ENCODE measurements around the gene POLR1F. TPM values are rescaled to one million over a fixed set of nuclear protein-coding genes. Genes with fewer than 3 reads are reported as not detected.

Gene POLR1F
- polyA plus RNA-seq, 1 of the 3 experiments (the other 2 are of a cell fraction), result 5.1 TPM

- H2AFZ ChIP-seq (ENCODE audit: low read depth), result no peak overlapping the region
- DNase-seq, result no peak
- ChIA-PET CTCF (no interaction called here), POLR2A (no interaction called here)
- no peaks in the 10 kb centered on the region for H3K9me2 ChIP-seq
- 80% methylated on average over 3 of the region's 3 CpGs for WGBS (ENCODE audit: low lambda C conversion rate)
- H3K36me3 ChIP-seq (replicated peaks in 1 of 2; ENCODE audit: control insufficient read depth in 1 of 2, insufficient read depth in 2 of 2, low read length in 1 of 2), result peaks cover 13 to 15% of the 10 kb centered on the region in 2 experiments
- peak overlapping the region; percentile 89 for H3K4me2 ChIP-seq
- peaks cover 41% of the 10 kb centered on the region for H3K79me2 ChIP-seq (ENCODE audit: insufficient read depth)
- TF ChIP-seq FOXJ3 (CRISPR knock-in tag; IDR thresholded peaks at IDR 0.05) (no peak), POLR2AphosphoS5 (IDR thresholded peaks at IDR 0.05; ENCODE audit: low read depth, low read length) (no peak), CHD2 (IDR thresholded peaks at IDR 0.05; ENCODE audit: low read length, partially characterized antibody) (no peak), EZH2phosphoT487 (IDR thresholded peaks at IDR 0.05; ENCODE audit: borderline replicate concordance, low read depth) (no peak), FOXM1 (IDR thresholded peaks at IDR 0.05; ENCODE audit: low read depth) (no peak), REST (IDR thresholded peaks at IDR 0.05; ENCODE audit: low read depth, low read length) (no peak), EP300 (IDR thresholded peaks at IDR 0.05; ENCODE audit: borderline replicate concordance in 1 of 2, low read depth in 1 of 2, low read length in 1 of 2) (no peak), MXI1 (IDR thresholded peaks at IDR 0.05; ENCODE audit: low read depth, low read length) (no peak), TCF12 (IDR thresholded peaks at IDR 0.05) (no peak), RFX5 (IDR thresholded peaks at IDR 0.05; ENCODE audit: low read length) (no peak)
- TF ChIP-seq, protein P1, sequence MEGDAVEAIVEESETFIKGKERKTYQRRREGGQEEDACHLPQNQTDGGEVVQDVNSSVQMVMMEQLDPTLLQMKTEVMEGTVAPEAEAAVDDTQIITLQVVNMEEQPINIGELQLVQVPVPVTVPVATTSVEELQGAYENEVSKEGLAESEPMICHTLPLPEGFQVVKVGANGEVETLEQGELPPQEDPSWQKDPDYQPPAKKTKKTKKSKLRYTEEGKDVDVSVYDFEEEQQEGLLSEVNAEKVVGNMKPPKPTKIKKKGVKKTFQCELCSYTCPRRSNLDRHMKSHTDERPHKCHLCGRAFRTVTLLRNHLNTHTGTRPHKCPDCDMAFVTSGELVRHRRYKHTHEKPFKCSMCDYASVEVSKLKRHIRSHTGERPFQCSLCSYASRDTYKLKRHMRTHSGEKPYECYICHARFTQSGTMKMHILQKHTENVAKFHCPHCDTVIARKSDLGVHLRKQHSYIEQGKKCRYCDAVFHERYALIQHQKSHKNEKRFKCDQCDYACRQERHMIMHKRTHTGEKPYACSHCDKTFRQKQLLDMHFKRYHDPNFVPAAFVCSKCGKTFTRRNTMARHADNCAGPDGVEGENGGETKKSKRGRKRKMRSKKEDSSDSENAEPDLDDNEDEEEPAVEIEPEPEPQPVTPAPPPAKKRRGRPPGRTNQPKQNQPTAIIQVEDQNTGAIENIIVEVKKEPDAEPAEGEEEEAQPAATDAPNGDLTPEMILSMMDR (IDR thresholded peaks at IDR 0.05), result no peak
- TF ChIP-seq, protein P2, sequence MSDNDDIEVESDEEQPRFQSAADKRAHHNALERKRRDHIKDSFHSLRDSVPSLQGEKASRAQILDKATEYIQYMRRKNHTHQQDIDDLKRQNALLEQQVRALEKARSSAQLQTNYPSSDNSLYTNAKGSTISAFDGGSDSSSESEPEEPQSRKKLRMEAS (IDR thresholded peaks at IDR 0.05; ENCODE audit: low read depth), result no peak
- no peaks in the 10 kb centered on the region for H3K9me3 ChIP-seq
- H3K4me1 ChIP-seq (ENCODE audit: control insufficient read depth in 1 of 2, insufficient read depth in 2 of 2, low read depth in 1 of 2, low read length in 1 of 2), result peaks cover 0 to 16% of the 10 kb centered on the region in 2 experiments; a peak in 2 of 4 replicates
- no peak overlapping the region for H3K9ac ChIP-seq
- no peak overlapping the region for H3K27ac ChIP-seq (ENCODE audit: low read depth in 2 of 2, low read length in 1 of 2)
- H4K20me1 ChIP-seq (ENCODE audit: insufficient read depth), result no peaks in the 10 kb centered on the region
- H3F3A ChIP-seq (replicated peaks; ENCODE audit: insufficient read depth), result no peaks in the 10 kb centered on the region
- no peaks in the 10 kb centered on the region for H3K27me3 ChIP-seq (ENCODE audit: insufficient read depth)
- H3K4me3 ChIP-seq (ENCODE audit: low read depth in 2 of 2, low read length in 1 of 2), result peak overlapping the region in 1 of 2 experiments; percentile 82; a peak in 1 of 4 replicates
Observed at GRCh38 chr7:19707240-19707639, 1.6 kb downstream of the POLR1F start.

All from SK-N-SH (cell line).